Measurements from ENCODE around the gene LINS1. TPM values are rescaled to one million over a fixed set of nuclear protein-coding genes. Genes with fewer than 3 reads are reported as not detected.

The LINS1 gene
- total and polyA plus RNA-seq, 10 donors, result 7.7 to 71.1 (median 28.6) TPM

DNA sequence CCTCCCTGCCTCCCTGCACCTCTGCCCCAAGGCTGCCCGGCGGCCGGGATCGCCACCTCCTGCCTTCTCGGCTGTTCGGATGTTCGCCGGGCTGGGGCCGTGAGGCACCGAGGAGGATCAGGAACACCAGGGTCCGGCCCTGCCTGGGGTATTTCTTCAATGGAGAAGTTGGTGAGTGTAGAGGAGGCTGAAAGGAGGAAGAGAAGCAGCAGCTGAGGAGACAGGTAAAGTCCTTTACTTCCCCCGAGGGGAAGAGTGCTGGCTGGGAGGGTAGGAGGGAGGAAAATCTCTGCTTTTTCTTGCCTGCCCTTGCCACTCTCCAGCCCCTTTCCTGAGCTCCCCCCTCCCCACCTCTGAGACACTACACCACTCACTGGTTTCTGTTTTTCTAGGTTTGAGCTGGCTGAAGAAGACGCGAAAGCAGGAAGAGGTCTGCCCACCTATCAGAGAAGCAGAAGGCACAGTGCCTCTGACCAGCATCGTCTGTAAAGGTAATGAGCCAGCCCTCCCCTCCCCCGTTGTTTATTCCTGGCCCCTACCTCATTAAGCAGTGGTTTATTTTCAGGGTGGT lies 924 bp upstream of the LINS1 start:
- 1 to 2% (median 1%) methylated on average over 16 of the region's 16 CpGs for WGBS, 5 donors
- no peaks in the 10 kb centered on the region for H3K27me3 ChIP-seq (replicated peaks in 1 of 7)
- peak overlapping the region; percentile 76 to 97 (median 93) for H3K4me3 ChIP-seq
- no peaks in the 10 kb centered on the region for H3K9me3 ChIP-seq
- intact Hi-C loops (cut with DNase I; ENCODE audit: low total_unique reads), result no loop called here
- H3K4me1 ChIP-seq, result peaks cover 19 to 78% (median 49%) of the 10 kb centered on the region in 6 donors
- DNase-seq, result peak; percentile 78
- H3K36me3 ChIP-seq, result peaks cover 0 to 35% (median 10%) of the 10 kb centered on the region in 6 donors
- TF ChIP-seq CTCF (IDR thresholded peaks at IDR 0.05 in 8 of 11, conservative IDR thresholded peaks at IDR 0.05 in 3 of 11) (no peak), POLR2A (IDR thresholded peaks at IDR 0.05) (no peak), POLR2AphosphoS5 (IDR thresholded peaks at IDR 0.05) (no peak)
- peak overlapping the region; percentile 76 to 96 (median 92) for H3K27ac ChIP-seq

DNA sequence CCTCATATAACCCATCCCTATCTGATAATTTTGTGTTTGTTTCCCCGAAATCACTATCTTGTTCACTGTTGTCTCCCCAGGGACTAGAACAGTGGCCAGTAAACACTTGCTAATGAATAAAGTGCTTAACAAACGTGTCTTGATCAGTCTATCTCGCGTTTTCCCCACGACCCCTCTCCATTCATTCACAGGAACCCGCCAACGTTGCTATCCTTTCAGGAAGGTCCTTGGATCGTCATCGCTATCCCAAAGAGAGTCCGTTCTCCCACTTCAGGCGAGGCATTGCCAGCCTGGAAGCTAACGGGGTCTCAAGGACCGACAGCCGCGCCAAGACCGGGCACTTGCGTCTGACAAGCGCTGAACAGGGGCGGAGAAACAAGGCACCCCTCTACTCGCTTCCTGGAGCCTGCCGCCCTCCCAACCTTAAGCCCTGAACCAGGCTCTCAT lies 344 bp downstream of the LINS1 start:
- Histone ChIP-seq H3K36me3 (peaks cover 0 to 22% (median 1%) of the 10 kb centered on the region in 6 donors), H3K4me1 (peaks cover 19 to 91% (median 60%) of the 10 kb centered on the region in 6 donors), H3K4me3 (peak overlapping the region; percentile 76 to 96 (median 90)), H3K9me3 (no peaks in the 10 kb centered on the region), H3K27me3 (replicated peaks in 1 of 7) (no peaks in the 10 kb centered on the region), H3K27ac (peak overlapping the region; percentile 74 to 96 (median 90))
- TF ChIP-seq POLR2A (IDR thresholded peaks at IDR 0.05), result no peak
- no peak for TF ChIP-seq CTCF (IDR thresholded peaks at IDR 0.05 in 8 of 11, conservative IDR thresholded peaks at IDR 0.05 in 3 of 11)
- no peak for TF ChIP-seq POLR2AphosphoS5 (IDR thresholded peaks at IDR 0.05)
- no peak for DNase-seq
- intact Hi-C loops (cut with DNase I; ENCODE audit: low total_unique reads), result no loop called here
- 0 to 2% (median 0%) methylated on average over 16 to 21 of the region's 21 CpGs for WGBS, 5 donors

DNA sequence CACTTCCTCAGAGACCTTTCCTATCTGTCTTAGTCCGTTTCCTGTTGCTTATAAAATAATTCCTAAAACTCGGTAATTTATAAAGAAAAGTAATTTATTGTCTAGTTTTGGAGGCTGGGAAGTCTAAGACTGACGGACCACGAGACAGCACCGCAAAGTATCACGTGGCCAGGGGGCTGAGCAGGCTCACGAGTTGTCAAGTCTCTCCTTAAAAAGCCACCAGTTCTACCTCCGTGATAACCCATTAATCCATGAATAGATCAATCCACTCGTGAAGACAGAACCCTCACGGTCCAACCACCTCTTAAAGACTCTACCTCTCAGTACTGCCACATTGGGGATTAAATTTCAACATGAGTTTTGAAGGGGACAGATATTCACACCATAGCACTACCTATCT lies 821 bp downstream of the LINS1 start:
- intact Hi-C loops (cut with DNase I; ENCODE audit: low total_unique reads), result no loop called here
- DNase-seq, result peak; percentile 77
- Histone ChIP-seq H3K9me3 (no peaks in the 10 kb centered on the region), H3K4me3 (peak overlapping the region; percentile 76 to 96 (median 90)), H3K4me1 (peaks cover 19 to 92% (median 65%) of the 10 kb centered on the region in 6 donors), H3K36me3 (peaks cover 0 to 17% (median 0%) of the 10 kb centered on the region in 6 donors), H3K27ac (peak overlapping the region in 7 of 8 donors; percentile 74 to 96 (median 91)), H3K27me3 (replicated peaks in 1 of 7) (no peaks in the 10 kb centered on the region)
- TF ChIP-seq POLR2AphosphoS5 (IDR thresholded peaks at IDR 0.05), result no peak
- TF ChIP-seq CTCF (IDR thresholded peaks at IDR 0.05 in 8 of 11, conservative IDR thresholded peaks at IDR 0.05 in 3 of 11), result no peak
- no peak for TF ChIP-seq POLR2A (IDR thresholded peaks at IDR 0.05)
- WGBS, 5 donors, result 1% methylated on average over 10 of the region's 10 CpGs

- H3K9me3 ChIP-seq, result no peaks in the 10 kb centered on the region
- TF ChIP-seq POLR2A (IDR thresholded peaks at IDR 0.05) (no peak), CTCF (IDR thresholded peaks at IDR 0.05 in 8 of 11, conservative IDR thresholded peaks at IDR 0.05 in 3 of 11) (no peak), POLR2AphosphoS5 (IDR thresholded peaks at IDR 0.05) (no peak)
- WGBS, 5 donors, result 90 to 100% (median 95%) methylated on average over 1 of the region's 1 CpG
- DNase-seq, result no peak
- peaks cover 23 to 92% (median 59%) of the 10 kb centered on the region in 6 donors for H3K4me1 ChIP-seq
- H3K27me3 ChIP-seq (replicated peaks in 1 of 7), result no peaks in the 10 kb centered on the region
- peak overlapping the region in 1 of 8 donors; percentile 83 for H3K27ac ChIP-seq
- intact Hi-C loops (cut with DNase I; ENCODE audit: low total_unique reads), result no loop called here
- H3K4me3 ChIP-seq, result no peak overlapping the region
- no peaks in the 10 kb centered on the region for H3K36me3 ChIP-seq
Measured at GRCh38 chr15:100598655-100599054, 3.3 kb downstream of the LINS1 start.

Data from spleen (tissue), 11 donors.